C4-2B (cell line): ENCODE data around the gene NCAPG2.

Experiments used
- CTCF ChIP-seq: fragments of 450-650 bp; conservative IDR thresholded peaks from 2 replicates; pipeline ENCODE4 v1.5.1; 2017; ENCODE audit warnings: mild to moderate bottlenecking
- ZFX ChIP-seq: fragments of 450-650 bp; IDR thresholded peaks from 2 replicates; pipeline ENCODE4 v1.6.1; 2017

- TF ChIP-seq CTCF: no peak
- TF ChIP-seq ZFX: no peak
Measured at GRCh38 chr7:158662610-158663427, 41.8 kb downstream of the NCAPG2 start.
